HepG2 (cell line): ENCODE results near the gene RSL1D1. TPM values are rescaled to one million over a fixed set of nuclear protein-coding genes. Genes with fewer than 3 reads are reported as not detected.
A peak's percentile ranks its signal among the peaks of the same experiment; 100 is the strongest.

Source experiments
- AKAP8 ChIP-seq: sonication (generic); formaldehyde crosslinking; IDR thresholded peaks from 2 replicates; pipeline ENCODE4 v1.5.1; 2020; ENCODE audit warnings: mild to moderate bottlenecking, missing genetic modification reagents
- GMEB2 ChIP-seq: IDR thresholded peaks from 2 replicates; pipeline ENCODE4 v1.6.1; 2016; ENCODE audit warnings: missing biosample characterization, missing genetic modification reagents, low read depth
- HMGXB3 ChIP-seq: sonication (generic); formaldehyde crosslinking; IDR thresholded peaks from 2 replicates; pipeline ENCODE4 v1.4.0; 2020; ENCODE audit warnings: missing genetic modification reagents, borderline replicate concordance
- KDM2A ChIP-seq: sonication (generic); formaldehyde crosslinking; IDR thresholded peaks from 2 replicates; pipeline ENCODE4 v1.4.0; 2020; ENCODE audit warnings: low read depth, missing genetic modification reagents, borderline replicate concordance
- NR2F1 ChIP-seq, 2 experiments: fragments of 450-650 bp in 1 of 2; formaldehyde crosslinking in 1 of 2; IDR thresholded peaks; 2 replicates each; pipeline versions ENCODE4 v1.5.0 to v1.6.1; 2016 to 2020; ENCODE audit warnings: mild to moderate bottlenecking in 1 of 2, missing compliant biosample characterization in 1 of 2, missing genetic modification reagents in 1 of 2, moderate library complexity in 1 of 2
- PAF1 ChIP-seq: IDR thresholded peaks from 2 replicates; pipeline ENCODE4 v1.6.1; 2016; ENCODE audit warnings: missing genetic modification reagents, missing compliant biosample characterization
- POLR2AphosphoS2 ChIP-seq: IDR thresholded peaks from 2 replicates; pipeline ENCODE4 v1.6.1; 2011; ENCODE audit warnings: low read depth, low read length, improper control_type of control experiment
- RBM22 ChIP-seq: fragments of 200-400 bp; formaldehyde crosslinking; optimal IDR thresholded peaks from 2 replicates; pipeline ENCODE3; 2017; ENCODE audit warnings: mild to moderate bottlenecking, low read length, moderate library complexity
- SSRP1 ChIP-seq: IDR thresholded peaks from 2 replicates; pipeline ENCODE4 v1.6.1; 2016; ENCODE audit warnings: control low read depth
- TGIF2 ChIP-seq: IDR thresholded peaks from 2 replicates; pipeline ENCODE4 v1.6.1; 2016; ENCODE audit warnings: control low read depth, missing compliant biosample characterization
- THAP11 ChIP-seq: IDR thresholded peaks from 2 replicates; pipeline ENCODE4 v1.6.1; 2016; ENCODE audit warnings: missing biosample characterization, missing genetic modification reagents
- XBP1 ChIP-seq: sonication (generic); formaldehyde crosslinking; IDR thresholded peaks from 2 replicates; pipeline ENCODE4 v1.5.0; 2020; ENCODE audit warnings: missing genetic modification reagents
- ZBTB37 ChIP-seq: sonication (generic); formaldehyde crosslinking; IDR thresholded peaks from 2 replicates; pipeline ENCODE4 v1.4.0; 2020; ENCODE audit warnings: mild to moderate bottlenecking, missing genetic modification reagents
- ZC3H13 ChIP-seq: sonication (generic); formaldehyde crosslinking; IDR thresholded peaks from 2 replicates; pipeline ENCODE4 v1.8.1; 2023; ENCODE audit warnings: mild to moderate bottlenecking, missing genetic modification reagents, moderate library complexity
- ZC3H4 ChIP-seq: sonication (generic); formaldehyde crosslinking; IDR thresholded peaks from 2 replicates; pipeline ENCODE4 v1.4.0; 2020; ENCODE audit warnings: missing genetic modification reagents, borderline replicate concordance
- ZFY ChIP-seq: sonication (generic); formaldehyde crosslinking; IDR thresholded peaks from 2 replicates; pipeline ENCODE4 v1.4.0; 2020; ENCODE audit warnings: missing genetic modification reagents
- ZNF329 ChIP-seq: sonication (generic); formaldehyde crosslinking; IDR thresholded peaks from 2 replicates; pipeline ENCODE4 v1.9.0; 2021; ENCODE audit warnings: low read depth, mild to moderate bottlenecking, missing genetic modification reagents
- ZNF562 ChIP-seq: sonication (generic); formaldehyde crosslinking; IDR thresholded peaks from 2 replicates; pipeline ENCODE4 v1.8.0; 2022; ENCODE audit warnings: missing genetic modification reagents, borderline replicate concordance
- ZNF580 ChIP-seq: IDR thresholded peaks from 2 replicates; pipeline ENCODE4 v1.6.1; 2016; ENCODE audit warnings: low read depth, borderline replicate concordance
- ZNF615 ChIP-seq: sonication (generic); formaldehyde crosslinking; IDR thresholded peaks from 2 replicates; pipeline ENCODE4 v1.5.0; 2020; ENCODE audit warnings: mild to moderate bottlenecking, missing genetic modification reagents, borderline replicate concordance
- ZNF777 ChIP-seq: sonication (generic); formaldehyde crosslinking; IDR thresholded peaks from 2 replicates; pipeline ENCODE4 v1.4.0; 2020; ENCODE audit warnings: missing genetic modification reagents
- ZNF788 ChIP-seq: sonication (generic); formaldehyde crosslinking; IDR thresholded peaks from 2 replicates; pipeline ENCODE4 v1.5.0; 2020; ENCODE audit warnings: mild to moderate bottlenecking, missing genetic modification reagents, borderline replicate concordance
- polyA plus RNA-seq, 8 experiments: library from polyadenylated mRNA; depleted of rRNA in 3 of 8; stranded (reverse) in 7 of 8; unstranded in 1 of 8; fragments of >200 nt; fragmentation: Illumina TruSeq in 4 of 8; extraction: Trizol in 4 of 8; gene quantifications; 2 replicates each; pipeline versions ENCODE4 v1.2.1 to v1.2.3, GENCODE V29; 2011 to 2016; ENCODE audit warnings: low read depth in 4 of 8, missing spikeins in 1 of 8, mixed read lengths in 1 of 8; ENCODE audit not compliant: insufficient read depth in 1 of 8
- total RNA-seq, 5 experiments: library from RNA; depleted of rRNA; stranded (reverse); fragments of >200 nt; fragmentation: Illumina TruSeq; extraction: Trizol; gene quantifications; 2 replicates each; pipeline ENCODE4 v1.2.3, GENCODE V29; 2016; ENCODE audit warnings: low read depth in 1 of 5

The RSL1D1 gene
- total and polyA plus RNA-seq, 2 of the 13 experiments (the other 11 are each of a cell fraction or from before 2014, with no cell fraction given) = 187 to 343 TPM

GRCh38 chr16:11835891-11836649, 15.3 kb downstream of the RSL1D1 start (continued):
- TF ChIP-seq TGIF2 (CRISPR knock-in tag) (peak; percentile 37; the same call in 1 of the 2 replicates), SSRP1 (CRISPR knock-in tag) (peak; percentile 64; the same call in 1 of the 2 replicates), ZFY (CRISPR knock-in tag) (peak; percentile 10; the same call in 1 of the 2 replicates), ZNF329 (no peak), AKAP8 (CRISPR knock-in tag) (0 out of 2 replicates have a peak, but pooled peaks have one; percentile 36), ZNF615 (CRISPR knock-in tag) (no peak), ZNF580 (CRISPR knock-in tag) (peak; percentile 46; the same call in 1 of the 2 replicates), GMEB2 (CRISPR knock-in tag) (no peak), HMGXB3 (peak; percentile 52; the same call in 1 of the 2 replicates), XBP1 (CRISPR knock-in tag) (no peak), KDM2A (CRISPR knock-in tag) (peak; percentile 40; the same call in 1 of the 2 replicates), ZNF788 (no peak), ZNF562 (CRISPR knock-in tag) (peak; percentile 53; the same call in 1 of the 2 replicates), NR2F1 (CRISPR knock-in tag; IDR thresholded peaks at IDR 0.05) (0 out of 4 replicates have a peak, but pooled peaks of 1 of the 2 experiments have one; percentile 27), POLR2AphosphoS2 (0 out of 2 replicates have a peak, but pooled peaks have one; percentile 76), THAP11 (CRISPR knock-in tag) (0 out of 2 replicates have a peak, but pooled peaks have one; percentile 7), ZC3H13 (CRISPR knock-in tag) (peak; percentile 97), ZC3H4 (CRISPR knock-in tag) (peak; percentile 46; the same call in 1 of the 2 replicates), RBM22 (peak; percentile 82), ZNF777 (no peak), PAF1 (CRISPR knock-in tag) (peak; percentile 93), ZBTB37 (CRISPR knock-in tag) (no peak)
